H1 (cell line): Measurements from ENCODE around the gene LIN28A. TPM values are rescaled to one million over a fixed set of nuclear protein-coding genes. Genes with fewer than 3 reads are reported as not detected.

ENCODE experiments used
- CTCF ChIA-PET: fragments of 300-600 bp; sonication (Branson Sonifier 250); formaldehyde crosslinking; loops from one replicate; lab custom pipeline; 2021; ENCODE audit not compliant: partially characterized antibody; lab: Charles Lee
- POLR2A ChIA-PET: fragments of 300-600 bp; sonication (Branson Sonifier 250); formaldehyde crosslinking; loops from one replicate; lab custom pipeline; 2021; ENCODE audit warnings: inconsistent platforms; ENCODE audit not compliant: partially characterized antibody; lab: Charles Lee
- DNase-seq, 2 experiments: peaks; one replicate each; pipeline versions ENCODE4 v3.0.0 to v3.0.0-alpha.2; 2010 to 2022; ENCODE audit warnings: low spot score in 2 of 2, low read depth in 1 of 2, mixed read lengths in 1 of 2
- FAIRE-seq: peaks from 2 replicates; lab custom pipeline; 2011; peaks lifted over from hg19 to GRCh38; lab: Jason Lieb, UNC
- H2AFZ ChIP-seq: 2 replicates; pipeline ENCODE4 v1.8.1; 2012; ENCODE audit warnings: low read length, inconsistent platforms
- H2AK5ac ChIP-seq: 2 replicates; pipeline ENCODE4 v1.6.1; 2013; ENCODE audit warnings: low read depth, low read length
- H2BK120ac ChIP-seq: replicated peaks from 2 replicates; pipeline ENCODE3; 2013; ENCODE audit warnings: low read depth, low read length, inconsistent platforms
- H2BK12ac ChIP-seq: 2 replicates; pipeline ENCODE4 v1.6.1; 2013; ENCODE audit warnings: low read depth, low read length
- H2BK15ac ChIP-seq: 2 replicates; pipeline ENCODE4 v1.6.1; 2013; ENCODE audit warnings: low read length
- H2BK20ac ChIP-seq: 2 replicates; pipeline ENCODE4 v1.6.1; 2013; ENCODE audit warnings: low read length
- H2BK5ac ChIP-seq: 2 replicates; pipeline ENCODE4 v1.6.1; 2013; ENCODE audit warnings: low read depth, low read length
- H3K14ac ChIP-seq: 2 replicates; pipeline ENCODE4 v1.6.1; 2013; ENCODE audit warnings: inconsistent platforms; ENCODE audit not compliant: insufficient read length
- H3K18ac ChIP-seq: 2 replicates; pipeline ENCODE4 v1.6.1; 2013; ENCODE audit warnings: low read length; ENCODE audit errors: extremely low read depth
- H3K23ac ChIP-seq: 2 replicates; pipeline ENCODE4 v1.6.1; 2013; ENCODE audit warnings: inconsistent platforms; ENCODE audit not compliant: insufficient read length
- H3K23me2 ChIP-seq: 2 replicates; pipeline ENCODE4 v1.6.1; 2013; ENCODE audit warnings: low read depth, low read length
- H3K27ac ChIP-seq: 2 replicates; pipeline ENCODE4 v1.6.1; 2011; ENCODE audit warnings: low read depth, low read length, inconsistent platforms
- H3K27me3 ChIP-seq, 4 experiments: replicated peaks in 1 of 4; 1 replicate in 1 of 4; 2 replicates in 3 of 4; pipeline versions ENCODE4 v1.6.1 to v1.8.1; 2011 to 2013; ENCODE audit warnings: low read length in 3 of 4, mild to moderate bottlenecking in 3 of 4, inconsistent platforms in 2 of 4, mixed read lengths in 2 of 4, moderate library complexity in 1 of 4; ENCODE audit not compliant: control insufficient read depth in 3 of 4, insufficient read depth in 3 of 4; ENCODE audit errors: extremely low read depth in 1 of 4
- H3K36me3 ChIP-seq, 4 experiments: 2 replicates each; pipeline versions ENCODE4 v1.6.1 to v1.8.1; 2011 to 2013; ENCODE audit warnings: mild to moderate bottlenecking in 4 of 4, low read length in 3 of 4, moderate library complexity in 2 of 4, control low read depth in 1 of 4, inconsistent platforms in 1 of 4; ENCODE audit not compliant: insufficient read depth in 4 of 4, control insufficient read depth in 2 of 4
- H3K4ac ChIP-seq: replicated peaks from 2 replicates; pipeline ENCODE3; 2013; ENCODE audit warnings: low read length, low read depth, mixed read lengths, inconsistent platforms; ENCODE audit not compliant: insufficient read length
- H3K4me1 ChIP-seq, 4 experiments: replicated peaks in 1 of 4; 1 replicate in 1 of 4; 2 replicates in 3 of 4; pipeline versions ENCODE4 v1.6.1 to v1.8.1; 2011 to 2013; ENCODE audit warnings: low read length in 3 of 4, inconsistent platforms in 2 of 4, mixed read lengths in 1 of 4; ENCODE audit not compliant: insufficient read depth in 4 of 4, control insufficient read depth in 3 of 4
- H3K4me2 ChIP-seq, 2 experiments: 2 replicates each; pipeline versions ENCODE4 v1.6.1 to v1.8.1; 2011 to 2013; ENCODE audit warnings: low read depth in 2 of 2, low read length in 2 of 2, control low read depth in 1 of 2, inconsistent platforms in 1 of 2, mild to moderate bottlenecking in 1 of 2; ENCODE audit not compliant: insufficient read depth in 1 of 2
- H3K4me3 ChIP-seq, 4 experiments: fragments of 200-600, 300-600 bp in 1 of 4; sonication (generic), shearing (Covaris generic), sonication (Bioruptor Twin) in 1 of 4; 2 replicates each; pipeline versions ENCODE4 v1.5.1 to v1.8.1; 2011 to 2016; ENCODE audit warnings: low read length in 4 of 4, low read depth in 3 of 4, control low read depth in 2 of 4, inconsistent platforms in 2 of 4, mild to moderate bottlenecking in 2 of 4, mixed read lengths in 1 of 4, moderate library complexity in 1 of 4; ENCODE audit not compliant: insufficient read depth in 2 of 4; ENCODE audit errors: extremely low read depth in 1 of 4
- H3K56ac ChIP-seq: replicated peaks from 2 replicates; pipeline ENCODE3; 2013; ENCODE audit warnings: low read depth, mild to moderate bottlenecking, mixed read lengths, low read length, inconsistent platforms; ENCODE audit not compliant: insufficient read length
- H3K79me1 ChIP-seq: 2 replicates; pipeline ENCODE4 v1.6.1; 2013; ENCODE audit warnings: low read depth, low read length, control low read depth
- H3K79me2 ChIP-seq, 2 experiments: 2 replicates each; pipeline versions ENCODE4 v1.6.1 to v1.8.1; 2012 to 2013; ENCODE audit warnings: low read length in 2 of 2, mild to moderate bottlenecking in 2 of 2, inconsistent platforms in 1 of 2; ENCODE audit not compliant: insufficient read depth in 2 of 2, control insufficient read depth in 1 of 2
- H3K9ac ChIP-seq, 4 experiments: replicated peaks in 1 of 4; 1 replicate in 1 of 4; 2 replicates in 3 of 4; pipeline versions ENCODE4 v1.6.1 to v1.8.1; 2011 to 2013; ENCODE audit warnings: low read depth in 3 of 4, low read length in 3 of 4, control low read depth in 2 of 4, mild to moderate bottlenecking in 2 of 4, moderate library complexity in 2 of 4, inconsistent platforms in 1 of 4; ENCODE audit errors: extremely low read depth in 1 of 4
- H3K9me3 ChIP-seq, 2 experiments: 2 replicates each; pipeline versions ENCODE4 v1.6.1 to v1.8.1; 2012 to 2013; ENCODE audit warnings: mild to moderate bottlenecking in 2 of 2, moderate library complexity in 2 of 2, control low read depth in 1 of 2, inconsistent platforms in 1 of 2, low read depth in 1 of 2, low read length in 1 of 2, mixed read lengths in 1 of 2; ENCODE audit not compliant: insufficient read depth in 2 of 2
- H4K20me1 ChIP-seq, 2 experiments: replicated peaks in 1 of 2; 2 replicates each; pipeline versions ENCODE3 to v1.8.1; 2011 to 2013; ENCODE audit warnings: inconsistent platforms in 2 of 2, low read length in 2 of 2, mild to moderate bottlenecking in 1 of 2; ENCODE audit not compliant: insufficient read depth in 2 of 2, control insufficient read depth in 1 of 2
- H4K5ac ChIP-seq: 2 replicates; pipeline ENCODE4 v1.6.1; 2013; ENCODE audit warnings: low read length, low read depth, mixed read lengths, inconsistent platforms; ENCODE audit not compliant: insufficient read length
- H4K8ac ChIP-seq: 2 replicates; pipeline ENCODE4 v1.8.0; 2013; ENCODE audit warnings: mild to moderate bottlenecking, moderate library complexity, low read length, inconsistent platforms; ENCODE audit not compliant: insufficient read depth; ENCODE audit errors: extremely low read depth
- H4K91ac ChIP-seq: replicated peaks from 2 replicates; pipeline ENCODE3; 2013; ENCODE audit warnings: low read length, mixed read lengths, inconsistent platforms; ENCODE audit not compliant: insufficient read length
- CTBP2 ChIP-seq: IDR thresholded peaks from 2 replicates; pipeline ENCODE4 v1.7.0; 2011; ENCODE audit warnings: borderline replicate concordance, mild to moderate bottlenecking, moderate library complexity, mixed read lengths, low read length; ENCODE audit not compliant: insufficient read depth, insufficient read length
- CTCF ChIP-seq, 3 experiments: IDR thresholded peaks; 1 replicate in 2 of 3; 2 replicates in 1 of 3; pipeline versions ENCODE4 v1.5.1 to v1.6.1; 2011; ENCODE audit warnings: low read length in 3 of 3, mild to moderate bottlenecking in 3 of 3, inconsistent platforms in 2 of 3, low read depth in 1 of 3, moderate library complexity in 1 of 3; ENCODE audit not compliant: insufficient read depth in 1 of 3; ENCODE audit errors: control extremely low read depth in 1 of 3
- POU5F1 ChIP-seq: IDR thresholded peaks from 2 replicates; pipeline ENCODE4 v1.6.1; 2011; ENCODE audit warnings: low read depth, mild to moderate bottlenecking, low read length, moderate library complexity
- TAF1 ChIP-seq: IDR thresholded peaks from 2 replicates; pipeline ENCODE4 v1.6.1; 2011; ENCODE audit warnings: mild to moderate bottlenecking, low read depth, low read length
- YY1 ChIP-seq: IDR thresholded peaks from 2 replicates; pipeline ENCODE4 v1.6.1; 2011; ENCODE audit warnings: low read depth, mild to moderate bottlenecking, low read length
- WGBS, 2 experiments: shearing (Covaris generic) in 1 of 2; methylation state at CpG; one replicate each; pipeline versions ENCODE4 v1.1.6 to v1.1.7; 2013 to 2015; ENCODE audit warnings: low lambda C conversion rate in 2 of 2, mixed read lengths in 2 of 2, inconsistent platforms in 1 of 2, low coverage in 1 of 2, missing lambda C conversion rate in 1 of 2; ENCODE audit not compliant: insufficient replicate concordance in 2 of 2, insufficient coverage in 1 of 2, insufficient read length in 1 of 2; ENCODE audit errors: extremely low coverage in 1 of 2, missing lambda C conversion rate in 1 of 2; 5-methylcytosine and 5-hydroxymethylcytosine counted together
- polyA plus RNA-seq, 7 experiments: library from polyadenylated mRNA; depleted of rRNA in 3 of 7; stranded (reverse) in 5 of 7; unstranded in 2 of 7; fragments of >200 nt in 5 of 7; fragments of 200-250 nt in 2 of 7; gene quantifications; 1 replicate in 5 of 7; 2 replicates in 1 of 7; 4 replicates in 1 of 7; pipeline versions ENCODE4 v1.2.1 to v1.2.3, GENCODE V29; 2011 to 2013; ENCODE audit warnings: missing spikeins in 2 of 7, mixed read lengths in 2 of 7
- total RNA-seq: library from RNA; stranded (reverse); fragmentation: NEBNext Ultra II Directional; extraction: Animal tissue kit (Norgen Biotek cat#: 25700); gene quantifications from 2 replicates; pipeline ENCODE4 v1.2.1, GENCODE V29; 2021

LIN28A gene
- total and polyA plus RNA-seq, 2 of the 8 experiments (the other 6 are each of a cell fraction or from before 2014, with no cell fraction given), result 403 to 1,486 TPM

GRCh38 chr1:26452459-26453183 is 42.0 kb downstream of the LIN28A start:
- Histone ChIP-seq H3K4me2 (no peak overlapping the region), H3K79me1 (no peaks in the 10 kb centered on the region), H2BK120ac (no peak overlapping the region), H3K4me3 (no peak overlapping the region), H2BK5ac (no peak overlapping the region), H3K36me3 (peaks cover 2 to 37% (median 17%) of the 10 kb centered on the region in 4 experiments), H2BK15ac (no peak overlapping the region), H3K23ac (no peak overlapping the region), H2AFZ (no peak overlapping the region), H3K9me3 (no peaks in the 10 kb centered on the region), H4K8ac (no peak overlapping the region), H4K91ac (no peak overlapping the region), H3K9ac (no peak overlapping the region), H4K5ac (no peak overlapping the region), H3K4ac (no peak overlapping the region), H3K23me2 (no peaks in the 10 kb centered on the region; the same call in 1 of the 2 replicates), H4K20me1 (peaks cover 0 to 2% of the 10 kb centered on the region in 2 experiments), H3K18ac (no peak overlapping the region), H3K14ac (no peak overlapping the region), H3K27ac (no peak overlapping the region), H3K79me2 (no peaks in the 10 kb centered on the region), H3K27me3 (no peaks in the 10 kb centered on the region), H2AK5ac (no peak overlapping the region), H2BK20ac (no peak overlapping the region), H3K4me1 (no peaks in the 10 kb centered on the region), H2BK12ac (no peak overlapping the region), H3K56ac (no peak overlapping the region)
- ChIA-PET CTCF (interaction anchor here (1.8 to 2.0 kb wide), 2 partner anchors 8 to 18 kb away, joined by 5 to 7 read pairs; no protein-coding TSS in a partner anchor), POLR2A (interaction anchor here (0.6 to 3.1 kb wide), 7 partner anchors 13 to 71 kb away, joined by 3 to 7 read pairs (median 3); partner anchors contain the start of genes DHDDS and HMGN2)
- TF ChIP-seq TAF1, result no peak
- TF ChIP-seq YY1, result no peak
- no peak for TF ChIP-seq CTCF (IDR thresholded peaks at IDR 0.05; ENCODE audit: control extremely low read depth in 1 of 3, insufficient read depth in 1 of 3, low read depth in 1 of 3, low read length in 3 of 3)
- no peak for TF ChIP-seq POU5F1
- TF ChIP-seq CTBP2, result no peak
- DNase-seq, result no peak
- WGBS, 2 experiments, result 93% methylated on average over 5 of the region's 5 CpGs; no CpG with 5 or more reads in 1 of the 2 experiments
- no peak for FAIRE-seq
